Measurements from ENCODE around the gene ZMYND10.
A peak's percentile ranks its signal among the peaks of the same experiment; 100 is the strongest.

Gene ZMYND10

DNA sequence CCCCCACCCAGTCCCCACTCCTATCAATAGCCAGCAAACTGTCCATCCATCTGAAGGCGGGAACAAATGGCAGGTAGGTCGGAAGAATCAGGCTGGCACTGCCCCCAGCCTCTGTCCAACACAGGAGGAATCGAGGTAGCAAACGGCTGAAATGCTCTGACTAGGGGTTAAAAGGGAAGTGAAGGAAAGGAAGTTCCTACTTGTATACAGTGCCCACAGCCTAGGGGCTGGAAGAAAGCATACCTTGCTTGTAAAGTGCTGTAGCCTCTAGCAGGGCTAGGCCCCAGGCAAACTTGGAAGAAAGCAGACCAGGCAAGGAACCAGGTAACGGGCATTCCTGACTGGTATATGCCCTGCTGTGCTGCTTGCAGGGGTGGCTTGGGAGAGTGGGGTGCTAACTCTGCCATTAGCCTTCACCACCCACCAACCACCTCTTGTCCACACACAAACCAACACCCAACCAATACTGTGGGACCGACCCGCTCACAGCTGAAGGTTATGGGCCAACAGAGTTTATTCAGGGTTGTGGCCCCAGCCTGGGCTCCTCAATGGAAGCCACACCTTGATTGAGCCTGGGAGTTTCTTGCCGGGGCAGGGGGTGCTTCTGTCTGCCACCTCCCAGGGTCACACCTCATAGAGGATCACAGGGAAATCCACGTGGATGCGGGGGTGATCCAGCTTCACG lies 19.9 kb downstream of the ZMYND10 start:
- no peak overlapping the region for H3K4me3 ChIP-seq (ENCODE audit: low read depth, low read length)
- H3K27me3 ChIP-seq (ENCODE audit: control insufficient read depth, insufficient read depth, low read length) = no peaks in the 10 kb centered on the region
- peaks cover 21% of the 10 kb centered on the region for H3K4me1 ChIP-seq
- H3K9me3 ChIP-seq (ENCODE audit: control insufficient read depth, low read length) = no peaks in the 10 kb centered on the region
- H3K27ac ChIP-seq = no peak overlapping the region
- no peak overlapping the region for H3K9ac ChIP-seq
- no peak overlapping the region for H2AFZ ChIP-seq
- H3K36me3 ChIP-seq (ENCODE audit: control insufficient read depth, insufficient read depth, low read length) = no peaks in the 10 kb centered on the region
- TF ChIP-seq, protein P1, sequence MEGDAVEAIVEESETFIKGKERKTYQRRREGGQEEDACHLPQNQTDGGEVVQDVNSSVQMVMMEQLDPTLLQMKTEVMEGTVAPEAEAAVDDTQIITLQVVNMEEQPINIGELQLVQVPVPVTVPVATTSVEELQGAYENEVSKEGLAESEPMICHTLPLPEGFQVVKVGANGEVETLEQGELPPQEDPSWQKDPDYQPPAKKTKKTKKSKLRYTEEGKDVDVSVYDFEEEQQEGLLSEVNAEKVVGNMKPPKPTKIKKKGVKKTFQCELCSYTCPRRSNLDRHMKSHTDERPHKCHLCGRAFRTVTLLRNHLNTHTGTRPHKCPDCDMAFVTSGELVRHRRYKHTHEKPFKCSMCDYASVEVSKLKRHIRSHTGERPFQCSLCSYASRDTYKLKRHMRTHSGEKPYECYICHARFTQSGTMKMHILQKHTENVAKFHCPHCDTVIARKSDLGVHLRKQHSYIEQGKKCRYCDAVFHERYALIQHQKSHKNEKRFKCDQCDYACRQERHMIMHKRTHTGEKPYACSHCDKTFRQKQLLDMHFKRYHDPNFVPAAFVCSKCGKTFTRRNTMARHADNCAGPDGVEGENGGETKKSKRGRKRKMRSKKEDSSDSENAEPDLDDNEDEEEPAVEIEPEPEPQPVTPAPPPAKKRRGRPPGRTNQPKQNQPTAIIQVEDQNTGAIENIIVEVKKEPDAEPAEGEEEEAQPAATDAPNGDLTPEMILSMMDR (IDR thresholded peaks at IDR 0.05) = no peak
- peaks cover 12% of the 10 kb centered on the region for H3K79me2 ChIP-seq
- no peak overlapping the region for H3K4me2 ChIP-seq (ENCODE audit: low read length)

DNA sequence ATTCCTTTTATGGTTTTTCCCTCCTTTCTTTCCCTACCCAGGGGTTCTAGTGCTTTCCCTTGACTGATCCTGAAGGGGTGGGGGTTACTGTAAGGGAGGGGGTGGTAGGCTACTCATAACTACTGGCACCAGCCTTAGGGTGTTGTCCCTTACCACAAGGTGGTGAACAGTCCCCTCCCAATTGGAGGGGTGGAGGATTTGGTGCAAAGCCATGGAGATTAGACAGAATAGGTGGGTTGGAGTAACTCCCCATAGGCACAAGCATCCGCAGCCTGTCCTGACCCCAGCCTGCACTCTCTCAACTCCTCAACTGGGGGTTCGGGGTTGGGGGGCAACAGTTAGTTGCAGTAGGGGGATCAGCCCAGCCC lies 20.4 kb downstream of the ZMYND10 start:
- TF ChIP-seq, protein P1 (IDR thresholded peaks at IDR 0.05) = no peak
- Histone ChIP-seq H3K4me2 (ENCODE audit: low read length) (no peak overlapping the region), H3K36me3 (ENCODE audit: control insufficient read depth, insufficient read depth, low read length) (no peaks in the 10 kb centered on the region), H3K4me1 (peaks cover 26% of the 10 kb centered on the region), H3K79me2 (peaks cover 12% of the 10 kb centered on the region), H2AFZ (no peak overlapping the region), H3K27me3 (ENCODE audit: control insufficient read depth, insufficient read depth, low read length) (no peaks in the 10 kb centered on the region), H3K4me3 (ENCODE audit: low read depth, low read length) (no peak overlapping the region), H3K9me3 (ENCODE audit: control insufficient read depth, low read length) (no peaks in the 10 kb centered on the region), H3K9ac (no peak overlapping the region), H3K27ac (no peak overlapping the region)

DNA sequence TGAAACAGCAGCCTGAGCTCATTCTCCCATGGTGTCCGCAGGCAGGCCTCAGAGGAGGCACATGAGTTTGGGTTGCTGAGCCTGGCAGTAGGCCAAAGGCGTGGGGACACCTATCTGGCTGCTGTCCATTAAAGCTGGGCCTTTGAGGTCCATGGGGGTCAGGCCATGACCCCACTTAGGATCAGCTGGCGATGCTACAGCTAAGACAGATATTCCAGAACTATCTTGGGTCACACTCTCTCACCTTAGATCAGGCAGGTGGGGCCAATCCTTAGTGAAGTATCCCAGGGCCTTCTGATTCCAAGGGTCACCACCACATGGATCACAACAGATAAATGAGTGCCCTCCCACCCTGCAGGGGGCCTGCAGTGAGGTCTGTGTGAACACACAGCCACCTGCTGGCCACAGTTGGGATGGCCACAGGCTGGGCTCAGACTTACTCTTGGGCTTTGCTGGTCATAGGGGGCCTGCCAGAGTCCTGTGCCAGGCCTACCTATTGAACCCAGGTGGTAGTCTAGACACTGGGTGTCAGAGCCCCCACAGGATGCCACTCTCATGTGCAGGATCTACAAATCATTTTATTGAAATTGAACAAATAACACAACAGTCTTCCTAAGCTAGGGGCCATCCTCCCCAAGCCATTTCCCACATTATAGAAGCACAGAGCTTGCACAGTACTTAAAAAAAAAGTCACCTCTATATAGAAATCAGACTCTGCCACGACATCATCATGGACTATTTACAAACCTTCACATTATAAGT lies 21.0 kb downstream of the ZMYND10 start:
- TF ChIP-seq, protein P1 (IDR thresholded peaks at IDR 0.05) = peak; percentile 89
- Histone ChIP-seq H3K9ac (no peak overlapping the region), H3K4me1 (peaks cover 26% of the 10 kb centered on the region), H3K4me3 (ENCODE audit: low read depth, low read length) (no peak overlapping the region), H3K27ac (peak overlapping the region; percentile 88), H3K27me3 (ENCODE audit: control insufficient read depth, insufficient read depth, low read length) (no peaks in the 10 kb centered on the region), H2AFZ (no peak overlapping the region), H3K79me2 (peaks cover 12% of the 10 kb centered on the region), H3K9me3 (ENCODE audit: control insufficient read depth, low read length) (no peaks in the 10 kb centered on the region), H3K36me3 (ENCODE audit: control insufficient read depth, insufficient read depth, low read length) (no peaks in the 10 kb centered on the region), H3K4me2 (ENCODE audit: low read length) (peak overlapping the region; percentile 17)

DNA sequence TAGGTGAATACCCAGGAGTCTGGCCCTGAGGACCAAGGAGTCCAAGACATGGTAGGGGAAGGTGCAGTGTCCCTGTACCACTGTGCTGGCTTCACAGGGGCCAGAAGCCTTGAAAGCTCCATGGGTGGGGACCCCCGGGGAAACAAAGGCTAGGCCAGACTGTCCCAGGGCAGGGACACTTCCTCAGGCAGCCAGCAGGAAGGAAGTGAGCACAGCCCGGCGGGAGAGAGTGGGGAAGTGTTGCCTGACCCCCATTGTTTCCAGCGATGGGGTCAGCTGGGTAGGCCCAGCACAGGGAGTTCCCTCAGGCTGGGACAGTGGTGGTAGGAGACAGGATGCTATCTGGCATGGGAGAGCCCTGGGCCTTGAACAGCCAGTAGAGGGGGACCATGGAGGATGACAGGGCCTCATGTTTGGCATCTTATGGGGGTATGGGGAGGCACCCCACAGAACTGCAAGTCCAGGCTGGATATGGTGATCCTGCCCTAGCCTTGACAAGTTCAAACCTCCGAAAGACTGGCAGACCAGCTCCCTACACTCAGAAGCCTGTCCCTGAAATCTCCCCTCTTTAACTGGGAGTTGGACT lies 21.8 kb downstream of the ZMYND10 start:
- H2AFZ ChIP-seq = no peak overlapping the region
- peaks cover 33% of the 10 kb centered on the region for H3K4me1 ChIP-seq
- H3K27me3 ChIP-seq (ENCODE audit: control insufficient read depth, insufficient read depth, low read length) = no peaks in the 10 kb centered on the region
- H3K36me3 ChIP-seq (ENCODE audit: control insufficient read depth, insufficient read depth, low read length) = no peaks in the 10 kb centered on the region
- peaks cover 20% of the 10 kb centered on the region for H3K79me2 ChIP-seq
- H3K9me3 ChIP-seq (ENCODE audit: control insufficient read depth, low read length) = no peaks in the 10 kb centered on the region
- H3K27ac ChIP-seq = peak overlapping the region; percentile 88
- TF ChIP-seq, protein P1 (IDR thresholded peaks at IDR 0.05) = no peak
- H3K4me3 ChIP-seq (ENCODE audit: low read depth, low read length) = no peak overlapping the region
- H3K9ac ChIP-seq = no peak overlapping the region
- H3K4me2 ChIP-seq (ENCODE audit: low read length) = peak overlapping the region; percentile 17
